AG08395 (cell line): Measurements from ENCODE around the gene SDE2.
A peak's percentile ranks its signal among the peaks of the same experiment; 100 is the strongest.
"Not testable (repeated sequence)": the region's sequence is repeated elsewhere in the genome, so short reads cannot be mapped to it uniquely, and the experiment has no call there.

Source experiments
- DNase-seq: peaks from one replicate; pipeline ENCODE4 v3.0.0; 2012; ENCODE audit warnings: mixed read lengths, low spot score

SDE2 gene

DNA sequence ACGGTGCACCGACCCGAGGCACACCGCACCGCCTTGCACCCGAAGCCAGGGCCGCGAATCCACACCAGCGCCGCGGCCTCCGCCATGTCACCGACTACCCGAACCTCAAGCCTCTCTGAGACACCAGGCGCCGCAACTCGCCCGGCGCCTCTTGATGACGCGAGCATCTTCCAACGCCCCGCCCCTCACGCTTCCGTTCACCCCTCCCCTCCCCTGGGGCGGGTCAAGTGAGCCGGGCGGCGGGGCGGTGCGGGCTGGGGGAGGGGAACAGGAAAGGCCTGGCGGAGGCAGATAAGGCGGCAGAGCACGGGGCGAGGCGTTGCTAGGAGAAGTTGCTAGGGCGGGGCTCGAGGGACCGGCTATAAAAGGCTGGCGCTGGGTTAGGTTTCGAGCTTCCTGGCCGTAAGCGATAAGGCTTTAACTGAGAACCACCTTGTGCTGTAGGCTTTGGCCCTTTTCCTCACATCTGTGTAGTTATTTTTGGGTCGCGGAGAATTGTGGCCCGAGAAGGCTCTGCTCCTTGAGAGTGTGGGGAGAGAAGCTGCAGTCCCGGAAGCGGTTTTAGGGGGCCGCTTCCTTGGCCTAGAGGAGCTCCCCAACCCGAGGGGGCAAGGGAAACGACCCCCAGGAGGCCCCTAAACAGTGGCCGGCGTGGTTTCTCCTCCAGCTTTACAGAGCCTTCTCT is at the start of gene SDE2:
SDE2 (minus strand) TSS at position 117 of the 685 bp plus-strand sequence; CDS start at position 86, 31 bp downstream.
- DNase-seq: peak; percentile 98

DNA sequence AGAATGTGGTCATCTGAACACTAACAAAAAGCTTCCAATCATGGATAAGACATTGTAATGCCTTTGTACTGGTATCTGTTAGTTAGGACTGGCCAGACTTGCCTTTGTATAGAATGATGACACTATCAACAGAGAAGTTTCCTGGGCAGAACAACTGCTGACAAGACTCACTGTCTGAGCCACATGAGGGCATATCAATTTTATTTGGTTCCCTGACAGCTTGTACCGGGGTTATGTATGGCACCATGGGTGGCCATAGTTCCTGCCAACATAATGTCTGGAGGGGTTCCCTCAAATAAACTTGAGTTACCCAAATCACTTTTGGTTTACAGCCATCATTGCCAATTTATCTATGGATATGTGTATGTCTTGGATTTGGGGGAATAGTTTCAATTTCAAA is 49.7 kb upstream of the SDE2 start:
- DNase-seq: no peak

- DNase-seq: peak; percentile 64
Measured at GRCh38 chr1:226047495-226047894, 48.4 kb upstream of the SDE2 start.

- DNase-seq: peak; percentile 37
Measured at GRCh38 chr1:226046240-226046639, 47.1 kb upstream of the SDE2 start.

GRCh38 chr1:226044514-226045101 is 45.5 kb upstream of the SDE2 start:
- no peak for DNase-seq

DNA sequence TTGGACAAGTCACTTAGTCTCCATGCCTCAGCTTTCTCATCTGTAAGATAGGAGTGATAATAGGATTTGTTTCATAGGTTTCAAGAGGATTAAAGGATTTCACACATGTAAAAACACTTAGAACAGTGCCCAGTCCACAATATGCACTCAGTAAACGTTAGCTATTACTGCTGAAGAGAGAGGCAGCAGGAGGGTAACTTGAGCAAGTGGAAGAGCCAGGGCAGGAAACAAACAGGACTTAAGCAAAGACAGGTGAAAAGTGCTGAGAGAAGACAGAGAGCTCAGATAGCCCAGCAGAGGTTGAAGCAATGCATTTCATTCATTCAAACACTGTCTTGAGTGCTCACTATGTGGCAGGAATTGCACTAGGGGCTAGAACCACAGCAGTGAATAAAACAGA is 42.3 kb upstream of the SDE2 start:
- no peak for DNase-seq

- DNase-seq: no peak
Measured at GRCh38 chr1:226038661-226039060, 39.5 kb upstream of the SDE2 start.

- no peak for DNase-seq
Measured at GRCh38 chr1:226035915-226036314, 36.8 kb upstream of the SDE2 start.

DNA sequence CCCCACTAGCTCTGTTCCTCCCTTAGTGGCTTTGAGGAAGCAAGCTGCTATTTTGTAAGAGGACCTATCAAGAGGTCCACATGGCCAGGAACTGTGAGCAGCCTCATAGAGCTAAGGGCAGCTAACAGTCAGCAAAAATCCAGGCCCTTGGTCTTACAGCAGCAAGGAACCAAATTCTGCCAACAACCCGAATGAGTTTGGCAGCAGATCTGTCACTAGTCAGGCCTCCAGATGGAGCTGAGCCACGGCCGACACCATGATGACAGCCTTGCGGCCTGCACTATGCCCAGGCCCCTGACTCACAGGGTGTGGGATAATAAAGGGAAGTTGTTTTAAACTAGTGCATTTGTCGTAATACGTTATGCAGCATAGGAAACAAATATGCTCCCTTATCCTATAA is 35.3 kb upstream of the SDE2 start:
- peak; percentile 97 for DNase-seq

GRCh38 chr1:226033991-226034390 is 34.8 kb upstream of the SDE2 start:
- DNase-seq: no peak

DNA sequence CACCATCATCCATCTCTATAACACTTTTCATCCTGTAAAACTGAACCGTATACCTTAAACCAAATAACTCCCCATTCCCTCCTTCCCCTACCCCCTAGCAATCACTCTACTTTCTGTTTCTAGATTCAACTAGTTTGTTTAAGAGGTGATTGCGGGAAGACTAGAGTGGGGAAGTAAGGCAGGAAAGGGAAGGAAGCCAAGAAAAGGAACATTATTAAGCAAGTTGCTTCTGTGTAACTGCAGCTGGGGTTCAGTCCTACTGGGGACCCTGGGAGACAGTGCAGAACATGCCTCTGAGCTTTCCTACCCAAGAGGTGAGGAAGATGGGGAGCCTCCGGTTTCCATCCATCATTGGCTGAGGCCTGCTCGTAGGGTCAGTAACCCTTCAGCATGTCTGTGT is 34.4 kb upstream of the SDE2 start:
- DNase-seq: no peak

GRCh38 chr1:226029568-226030225 is 30.6 kb upstream of the SDE2 start:
- no peak for DNase-seq

GRCh38 chr1:226029093-226029496 is 30.0 kb upstream of the SDE2 start:
- no peak for DNase-seq

DNA sequence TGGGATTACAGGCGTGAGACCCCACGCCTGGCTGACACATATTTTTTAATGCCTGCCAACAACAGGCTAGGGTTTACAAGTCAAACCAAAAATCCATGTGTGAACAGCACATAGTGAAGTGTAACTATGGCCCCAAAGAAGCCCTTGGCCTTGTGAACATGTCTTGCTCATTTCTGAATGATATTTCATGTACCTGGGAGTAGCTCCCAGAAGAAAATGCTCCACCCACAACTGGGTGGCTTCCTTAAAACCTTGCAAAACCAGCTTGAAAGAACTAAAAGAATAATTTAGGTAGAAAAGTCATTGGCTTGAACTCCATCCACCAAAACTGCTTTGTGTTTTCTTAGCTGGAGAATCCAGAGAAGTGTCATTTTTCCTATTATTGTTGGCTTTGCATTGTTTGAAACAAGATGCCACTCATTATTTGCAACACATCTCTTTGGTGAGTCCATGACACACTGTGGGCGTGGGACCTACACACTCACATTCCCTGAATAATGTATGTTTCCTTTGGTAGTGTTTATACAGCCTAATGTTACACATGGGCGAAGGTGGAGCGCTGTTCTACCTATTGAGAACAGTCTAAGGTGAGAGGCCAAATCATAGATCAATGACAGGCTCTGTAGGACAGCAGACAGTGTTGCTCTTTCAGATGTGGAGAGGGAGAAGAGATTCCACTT is 28.5 kb upstream of the SDE2 start:
- no peak for DNase-seq

DNA sequence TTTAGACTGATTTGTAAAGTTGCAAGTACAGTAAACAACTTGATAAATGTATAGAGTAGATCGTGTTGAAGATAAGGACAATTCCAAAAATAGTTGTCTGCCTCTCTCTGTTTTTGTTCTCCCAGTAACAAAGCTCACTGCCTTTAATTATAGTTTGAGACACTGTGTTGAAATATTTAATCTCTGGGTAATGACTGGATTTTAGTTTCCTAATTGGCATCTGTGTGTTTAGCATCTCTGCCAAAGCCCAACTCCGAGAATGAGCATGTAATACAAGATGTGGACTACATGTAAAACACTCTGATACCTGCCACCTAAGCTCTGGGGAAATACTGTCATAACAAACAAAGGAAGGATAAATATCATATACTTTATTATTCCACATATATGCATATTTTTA is 27.7 kb upstream of the SDE2 start:
- DNase-seq: no peak

GRCh38 chr1:226023735-226024134 is 24.6 kb upstream of the SDE2 start:
- no peak for DNase-seq

GRCh38 chr1:226021801-226022200 is 22.7 kb upstream of the SDE2 start:
- DNase-seq: no peak

GRCh38 chr1:226021401-226021800 is 22.3 kb upstream of the SDE2 start:
- no peak for DNase-seq

DNA sequence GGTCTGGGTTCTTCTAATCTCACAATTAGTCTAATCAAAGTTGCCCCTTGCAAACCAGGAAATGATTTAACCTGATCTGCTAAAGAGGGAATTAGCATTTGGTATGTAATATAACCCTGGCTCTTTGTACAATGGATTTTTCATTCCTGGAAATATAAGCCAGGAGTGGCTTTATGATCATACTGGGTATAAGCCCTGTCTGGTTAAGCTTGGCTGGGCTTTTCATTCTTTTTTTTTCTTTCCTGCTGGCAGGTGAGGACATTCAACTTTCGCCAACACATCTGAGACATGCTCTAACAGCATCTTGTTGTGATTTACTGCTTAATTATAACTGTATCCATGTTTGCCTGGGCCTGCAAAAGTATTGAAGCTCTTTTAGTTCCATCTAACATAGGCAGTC is 20.4 kb upstream of the SDE2 start:
- no peak for DNase-seq

- no peak for DNase-seq
Measured at GRCh38 chr1:226017070-226017469, 17.9 kb upstream of the SDE2 start.

DNA sequence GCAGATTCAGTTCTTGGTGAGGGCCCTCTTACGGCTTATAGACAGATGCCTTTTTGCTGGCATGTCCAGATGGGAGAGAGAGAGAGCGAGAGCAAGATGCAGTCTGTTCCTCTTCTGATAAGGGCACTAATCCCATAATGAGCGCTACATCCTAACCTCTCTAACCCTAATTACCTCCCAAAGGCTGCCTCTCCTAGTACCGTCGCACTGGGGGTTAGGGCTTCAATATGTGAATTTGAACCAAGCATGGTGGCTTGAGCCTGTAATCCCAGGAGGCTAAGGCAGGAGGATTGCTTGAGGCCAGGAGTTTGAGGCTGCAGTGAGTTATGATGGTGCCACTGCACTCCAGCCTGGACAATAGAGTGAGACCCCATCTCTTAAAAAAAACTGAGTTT is 10.5 kb upstream of the SDE2 start:
- DNase-seq: no peak

- DNase-seq: not testable (repeated sequence)
Measured at GRCh38 chr1:226007126-226007892, 8.2 kb upstream of the SDE2 start.
